AG20443 (cell line): ENCODE data around the gene LST1.
A peak's percentile ranks its signal among the peaks of the same experiment; 100 is the strongest.

ENCODE experiments used
- DNase-seq: peaks from one replicate; pipeline ENCODE4 v3.0.0; 2012; ENCODE audit warnings: low spot score, mixed read lengths

The LST1 gene

DNA sequence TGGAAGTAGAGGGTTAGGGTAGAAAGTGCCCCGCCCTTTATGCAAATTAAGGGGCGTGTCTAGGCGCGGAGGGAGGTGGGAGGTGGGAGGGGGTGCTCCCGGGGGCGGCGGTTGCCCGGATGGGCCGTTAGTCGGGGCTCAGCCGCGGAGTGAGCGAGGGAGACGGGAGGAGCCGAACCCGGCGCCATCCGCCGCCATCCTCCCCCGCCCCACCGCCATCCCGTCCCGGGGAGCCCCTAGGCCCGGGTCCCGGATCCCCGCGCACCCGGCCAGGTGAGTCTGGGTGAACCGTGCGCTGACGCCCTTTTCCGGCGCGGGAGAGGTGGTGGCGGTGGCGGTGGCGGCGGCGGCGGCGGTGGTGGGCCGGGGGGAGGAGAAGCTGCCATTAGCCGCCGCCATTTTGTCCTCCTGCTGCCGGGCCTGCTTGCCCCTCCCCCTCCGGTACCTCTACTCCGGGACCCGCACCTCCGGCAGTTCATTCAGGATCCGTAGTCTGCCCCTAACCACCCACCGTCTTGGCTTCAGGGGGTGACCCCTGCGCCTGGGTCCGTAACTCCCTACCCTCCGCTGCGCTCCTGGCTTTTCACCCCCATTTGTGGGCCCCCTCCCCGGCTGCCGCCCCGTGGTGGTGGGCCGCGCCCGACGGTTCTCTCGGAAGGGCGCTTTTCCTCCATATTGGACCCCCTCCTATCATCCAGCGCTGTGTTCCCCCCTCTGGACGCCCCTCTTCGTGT is 34.7 kb downstream of the LST1 start, which contains the start of gene PRRC2A:
Gene PRRC2A (plus strand): TSS at position 130 of the 734 bp plus-strand sequence. CDS start 2,075 bp downstream, outside the sequence.
- peak; percentile 97 for DNase-seq

DNA sequence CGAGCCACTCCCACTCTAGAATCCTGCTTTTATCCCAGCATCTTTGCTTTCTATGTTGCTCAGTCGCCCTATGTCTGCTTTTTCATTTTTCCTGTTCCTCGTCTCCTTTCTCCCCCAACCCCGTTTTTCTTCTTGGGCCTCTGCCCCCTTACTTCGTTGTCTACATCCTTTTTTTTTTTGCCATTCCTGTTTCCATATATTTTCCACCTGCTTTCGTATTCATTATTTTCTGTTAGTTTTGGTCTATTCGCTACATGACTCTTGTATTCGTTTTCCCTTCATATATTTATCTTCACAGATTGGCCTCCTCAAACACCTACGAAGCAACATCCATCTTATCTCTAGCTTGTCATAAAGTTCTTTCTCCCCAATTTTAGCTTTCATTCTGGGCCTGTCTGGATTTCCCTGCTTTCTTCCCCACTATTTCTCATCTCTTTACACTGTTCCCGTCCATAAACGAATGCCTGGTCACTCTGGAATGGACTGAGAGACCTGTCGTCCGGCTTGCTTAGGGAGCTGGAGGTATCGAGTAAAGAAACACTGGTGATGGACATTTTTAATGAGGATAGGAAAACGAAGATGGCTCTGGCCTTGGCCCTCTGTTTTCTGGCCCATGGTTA is 35.4 kb downstream of the LST1 start:
- no peak for DNase-seq

DNA sequence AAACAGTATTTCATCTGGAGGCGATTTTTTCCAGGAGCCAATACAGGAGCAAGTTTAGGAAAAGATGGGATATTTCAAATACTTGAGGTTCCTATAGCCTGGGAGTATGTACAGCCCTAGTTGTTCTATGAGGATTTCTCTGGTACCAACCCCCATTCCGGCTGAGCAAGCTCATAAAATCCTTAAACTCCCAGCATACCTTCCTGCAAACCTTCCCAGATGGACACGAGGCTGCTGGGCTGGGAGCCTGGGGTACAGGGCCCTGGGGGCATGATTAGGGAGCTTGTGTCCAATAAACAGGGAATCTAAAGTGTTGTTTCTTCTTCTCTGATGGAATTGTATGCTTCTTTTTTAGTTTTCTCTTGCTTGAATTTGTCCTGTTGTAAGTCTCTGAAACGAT is 35.9 kb downstream of the LST1 start:
- DNase-seq, result no peak

DNA sequence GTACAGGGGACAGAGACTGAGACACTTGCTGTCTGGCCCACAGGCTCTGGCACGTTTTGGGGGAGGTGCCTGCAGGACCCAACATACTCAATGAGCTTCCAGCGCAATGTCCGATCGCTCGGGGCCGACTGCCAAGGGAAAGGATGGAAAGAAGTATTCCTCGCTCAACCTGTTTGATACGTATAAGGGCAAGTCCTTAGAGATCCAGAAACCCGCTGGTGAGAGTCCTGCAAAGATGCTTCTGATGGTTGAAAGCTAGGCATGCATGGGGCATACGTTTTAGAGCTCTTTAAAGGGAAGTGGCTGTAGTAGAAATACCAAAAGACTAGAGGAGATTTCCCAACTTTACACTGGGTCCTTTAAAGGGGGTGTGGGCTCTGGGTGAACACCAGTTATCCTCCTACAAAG is 36.6 kb downstream of the LST1 start:
- DNase-seq, result no peak

DNA sequence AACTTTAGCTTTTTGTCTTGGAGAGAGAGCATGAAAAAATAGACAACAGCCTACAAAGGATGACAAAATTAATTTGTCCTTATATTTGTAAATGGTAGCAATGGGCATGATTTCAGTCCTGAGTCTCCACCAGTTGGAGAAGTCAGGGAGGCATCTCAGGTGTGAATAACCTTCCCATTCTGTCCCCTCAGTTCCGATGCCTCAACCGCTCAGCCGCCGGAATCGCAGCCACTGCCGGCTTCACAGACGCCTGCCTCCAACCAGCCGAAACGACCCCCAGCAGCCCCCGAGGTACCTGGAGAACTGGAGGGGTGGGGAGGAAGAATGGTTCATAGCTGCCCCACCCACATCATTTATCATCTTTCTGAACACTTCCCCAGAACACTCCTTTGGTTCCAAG is 38.0 kb downstream of the LST1 start:
- no peak for DNase-seq

DNA sequence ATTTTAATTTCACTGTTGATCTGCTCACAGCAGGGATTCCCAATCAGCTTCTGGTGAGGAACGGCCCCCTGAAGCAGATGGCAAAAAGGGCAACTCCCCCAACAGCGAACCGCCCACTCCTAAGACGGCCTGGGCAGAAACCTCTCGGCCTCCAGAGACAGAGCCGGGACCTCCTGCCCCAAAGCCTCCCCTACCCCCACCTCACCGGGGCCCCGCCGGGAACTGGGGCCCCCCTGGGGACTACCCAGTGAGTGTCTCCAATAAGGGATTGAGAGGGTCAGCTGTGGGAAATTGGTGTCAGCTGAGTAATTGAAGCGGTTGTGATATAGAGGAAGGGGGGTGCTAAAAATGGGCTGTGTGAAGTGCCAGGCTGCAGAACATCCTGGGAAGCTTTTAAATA is 40.9 kb downstream of the LST1 start:
- DNase-seq, result no peak

DNA sequence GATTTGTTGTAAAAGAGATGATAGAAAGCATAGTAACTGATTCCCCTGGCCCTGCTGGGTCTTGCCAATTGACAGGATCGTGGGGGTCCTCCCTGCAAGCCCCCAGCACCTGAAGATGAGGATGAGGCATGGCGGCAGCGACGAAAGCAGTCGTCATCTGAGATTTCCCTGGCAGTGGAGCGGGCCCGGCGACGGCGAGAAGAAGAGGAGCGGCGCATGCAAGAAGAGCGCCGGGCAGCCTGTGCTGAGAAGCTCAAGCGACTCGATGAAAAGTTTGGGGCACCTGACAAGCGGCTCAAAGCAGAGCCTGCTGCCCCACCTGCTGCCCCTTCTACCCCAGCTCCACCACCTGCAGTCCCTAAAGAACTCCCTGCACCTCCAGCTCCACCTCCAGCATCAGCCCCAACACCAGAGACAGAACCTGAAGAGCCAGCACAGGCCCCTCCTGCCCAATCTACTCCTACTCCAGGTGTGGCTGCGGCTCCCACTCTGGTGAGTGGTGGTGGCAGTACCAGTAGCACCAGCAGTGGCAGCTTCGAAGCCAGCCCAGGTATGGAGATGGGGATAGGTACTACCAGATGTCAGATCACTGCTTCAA is 41.7 kb downstream of the LST1 start:
- DNase-seq, result no peak

DNA sequence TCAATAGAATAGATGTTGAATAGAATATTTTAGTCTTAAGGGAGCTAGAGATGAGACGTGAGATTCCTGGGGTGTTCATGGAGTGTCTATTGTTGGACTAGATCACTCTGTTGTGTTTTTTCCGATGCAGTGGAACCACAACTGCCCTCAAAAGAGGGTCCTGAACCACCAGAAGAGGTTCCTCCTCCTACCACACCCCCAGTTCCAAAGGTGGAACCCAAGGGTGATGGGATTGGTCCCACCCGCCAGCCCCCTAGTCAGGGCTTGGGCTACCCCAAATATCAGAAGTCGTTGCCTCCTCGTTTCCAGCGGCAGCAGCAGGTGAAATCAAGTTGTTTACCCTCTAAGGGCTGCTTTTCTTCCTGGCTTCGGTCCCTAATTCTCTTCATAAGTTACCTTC is 42.9 kb downstream of the LST1 start:
- no peak for DNase-seq

DNA sequence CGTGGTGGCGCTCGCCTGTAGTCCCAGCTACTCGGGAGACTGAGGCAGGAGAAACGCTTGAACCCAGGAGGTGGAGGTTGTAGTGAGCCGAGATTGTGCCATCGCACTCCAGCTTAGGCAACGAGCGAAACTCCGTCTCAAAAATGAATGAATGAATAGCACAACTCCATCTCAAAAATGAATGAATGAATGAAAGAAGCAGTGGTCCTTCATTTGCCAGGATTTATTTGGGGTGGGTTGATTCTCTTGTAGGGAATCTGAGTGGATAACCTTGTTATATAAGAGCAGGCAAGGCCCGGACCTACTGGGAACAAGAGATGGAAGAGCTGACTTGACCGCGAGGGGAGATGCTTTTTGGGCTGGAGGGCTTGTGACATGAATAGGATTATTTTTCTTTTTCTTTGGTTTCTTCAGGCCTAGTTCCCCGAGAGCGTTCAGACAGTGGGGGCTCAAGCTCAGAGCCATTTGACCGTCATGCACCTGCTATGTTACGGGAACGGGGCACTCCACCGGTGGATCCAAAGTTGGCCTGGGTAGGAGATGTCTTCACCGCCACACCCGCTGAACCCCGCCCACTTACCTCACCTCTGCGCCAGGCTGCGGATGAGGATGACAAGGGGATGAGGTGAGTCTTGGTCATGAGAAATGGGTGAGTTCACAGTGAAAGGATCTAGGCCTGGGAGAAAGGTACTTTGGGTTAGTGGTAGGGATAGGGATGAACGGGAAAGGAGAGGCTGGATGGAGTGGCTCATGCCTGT is 44.3 kb downstream of the LST1 start:
- no peak for DNase-seq

DNA sequence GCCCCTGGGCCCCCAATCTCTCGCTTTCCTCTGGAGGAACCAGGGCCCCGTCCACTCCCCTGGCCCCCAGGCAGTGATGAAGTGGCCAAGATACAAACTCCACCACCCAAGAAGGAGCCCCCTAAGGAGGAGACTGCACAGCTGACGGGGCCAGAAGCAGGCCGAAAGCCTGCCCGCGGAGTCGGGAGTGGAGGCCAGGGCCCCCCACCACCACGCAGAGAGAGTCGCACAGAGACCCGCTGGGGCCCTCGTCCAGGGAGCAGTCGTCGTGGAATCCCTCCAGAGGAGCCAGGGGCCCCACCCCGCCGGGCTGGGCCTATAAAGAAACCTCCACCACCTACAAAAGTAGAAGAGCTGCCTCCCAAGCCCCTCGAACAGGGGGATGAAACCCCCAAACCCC is 45.1 kb downstream of the LST1 start:
- no peak for DNase-seq

DNA sequence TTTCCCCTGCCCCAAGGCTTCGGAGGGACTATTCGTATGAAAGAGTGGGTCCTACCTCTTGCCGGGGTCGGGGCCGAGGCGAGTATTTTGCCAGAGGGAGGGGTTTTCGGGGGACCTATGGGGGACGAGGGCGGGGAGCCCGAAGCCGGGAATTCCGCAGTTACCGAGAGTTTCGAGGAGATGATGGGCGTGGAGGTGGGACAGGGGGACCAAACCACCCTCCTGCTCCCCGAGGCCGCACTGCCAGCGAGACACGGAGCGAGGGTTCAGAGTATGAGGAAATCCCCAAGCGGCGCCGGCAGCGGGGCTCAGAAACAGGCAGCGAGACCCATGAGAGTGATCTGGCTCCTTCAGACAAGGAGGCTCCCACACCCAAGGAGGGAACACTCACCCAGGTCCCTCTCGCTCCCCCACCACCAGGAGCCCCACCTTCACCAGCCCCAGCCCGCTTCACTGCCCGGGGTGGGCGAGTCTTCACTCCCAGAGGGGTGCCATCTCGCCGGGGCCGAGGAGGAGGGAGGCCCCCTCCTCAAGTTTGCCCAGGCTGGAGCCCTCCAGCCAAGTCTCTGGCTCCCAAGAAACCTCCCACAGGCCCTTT is 45.7 kb downstream of the LST1 start:
- DNase-seq, result no peak

DNA sequence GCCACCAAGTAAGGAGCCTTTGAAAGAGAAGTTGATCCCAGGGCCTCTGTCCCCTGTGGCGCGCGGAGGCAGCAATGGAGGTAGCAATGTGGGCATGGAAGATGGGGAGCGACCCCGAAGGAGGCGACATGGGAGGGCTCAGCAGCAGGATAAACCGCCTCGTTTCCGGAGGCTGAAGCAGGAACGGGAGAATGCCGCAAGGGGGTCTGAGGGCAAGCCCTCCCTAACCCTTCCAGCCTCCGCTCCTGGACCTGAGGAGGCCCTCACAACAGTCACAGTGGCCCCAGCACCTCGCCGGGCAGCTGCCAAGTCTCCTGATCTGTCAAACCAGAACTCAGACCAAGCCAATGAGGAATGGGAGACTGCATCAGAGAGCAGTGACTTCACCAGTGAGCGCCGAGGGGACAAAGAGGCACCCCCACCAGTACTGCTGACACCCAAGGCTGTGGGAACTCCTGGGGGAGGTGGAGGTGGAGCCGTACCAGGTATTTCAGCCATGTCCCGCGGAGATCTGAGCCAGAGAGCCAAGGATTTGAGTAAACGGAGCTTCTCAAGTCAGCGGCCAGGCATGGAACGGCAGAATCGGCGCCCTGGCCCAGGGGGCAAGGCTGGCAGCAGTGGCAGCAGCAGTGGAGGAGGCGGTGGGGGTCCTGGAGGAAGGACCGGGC is 46.3 kb downstream of the LST1 start:
- DNase-seq, result no peak

DNA sequence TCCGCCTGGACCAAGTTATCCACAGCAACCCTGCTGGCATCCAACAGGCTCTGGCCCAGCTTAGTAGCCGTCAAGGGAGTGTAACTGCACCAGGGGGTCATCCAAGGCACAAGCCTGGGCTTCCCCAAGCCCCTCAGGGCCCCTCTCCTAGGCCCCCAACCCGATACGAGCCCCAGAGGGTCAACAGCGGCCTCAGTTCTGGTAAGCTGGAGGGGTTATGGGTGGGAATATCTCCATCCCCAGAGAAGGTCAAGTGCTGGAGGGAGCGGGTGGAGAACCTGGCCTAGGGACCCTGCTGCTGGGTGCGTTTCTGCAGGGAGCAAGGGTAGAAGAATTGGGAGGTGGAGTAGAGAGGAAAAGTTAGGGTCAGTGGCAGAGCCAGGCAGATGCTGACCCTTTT is 47.4 kb downstream of the LST1 start:
- DNase-seq, result no peak

DNA sequence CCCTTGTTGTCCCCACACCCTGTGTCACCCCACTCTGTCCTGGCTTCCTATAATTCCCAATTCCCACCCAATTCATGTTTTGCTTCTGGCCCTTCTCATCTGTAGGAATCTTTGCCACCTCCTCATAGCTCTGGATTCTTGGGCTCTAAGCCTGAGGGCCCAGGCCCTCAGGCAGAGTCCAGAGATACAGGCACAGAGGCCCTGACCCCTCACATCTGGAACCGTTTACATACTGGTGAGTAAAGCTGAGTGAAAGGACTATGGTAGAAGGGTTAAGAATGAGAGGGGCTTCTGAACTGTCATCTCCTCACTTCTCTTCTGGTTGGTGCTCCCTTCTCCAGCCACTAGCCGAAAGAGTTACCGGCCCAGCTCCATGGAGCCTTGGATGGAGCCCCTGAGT is 48.1 kb downstream of the LST1 start:
- peak; percentile 27 for DNase-seq

DNA sequence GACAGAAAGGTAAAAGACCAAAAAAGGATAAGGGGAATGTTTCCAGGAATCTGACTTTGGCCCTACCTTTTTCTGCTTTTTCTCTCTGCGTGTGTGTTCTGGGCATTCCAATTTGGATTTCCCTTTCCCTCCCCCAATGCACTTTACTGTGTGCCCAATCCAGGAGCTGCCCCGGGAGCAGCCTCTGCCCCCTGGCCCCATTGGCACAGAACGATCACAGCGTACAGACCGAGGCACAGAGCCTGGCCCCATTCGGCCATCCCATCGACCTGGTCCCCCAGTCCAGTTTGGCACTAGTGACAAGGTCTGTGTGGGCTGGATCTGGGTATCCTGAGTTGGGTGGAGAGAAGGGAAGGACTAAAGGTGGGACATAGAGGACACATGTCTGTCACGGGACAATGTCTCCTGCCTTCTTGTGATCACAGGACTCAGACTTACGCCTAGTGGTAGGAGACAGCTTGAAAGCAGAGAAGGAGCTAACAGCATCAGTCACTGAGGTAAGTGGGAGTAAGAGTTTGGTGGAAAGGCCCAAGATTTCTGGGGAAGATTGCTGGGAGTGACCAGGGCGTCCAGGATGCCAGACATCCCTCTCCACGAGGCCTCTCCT is 49.0 kb downstream of the LST1 start:
- no peak for DNase-seq

DNA sequence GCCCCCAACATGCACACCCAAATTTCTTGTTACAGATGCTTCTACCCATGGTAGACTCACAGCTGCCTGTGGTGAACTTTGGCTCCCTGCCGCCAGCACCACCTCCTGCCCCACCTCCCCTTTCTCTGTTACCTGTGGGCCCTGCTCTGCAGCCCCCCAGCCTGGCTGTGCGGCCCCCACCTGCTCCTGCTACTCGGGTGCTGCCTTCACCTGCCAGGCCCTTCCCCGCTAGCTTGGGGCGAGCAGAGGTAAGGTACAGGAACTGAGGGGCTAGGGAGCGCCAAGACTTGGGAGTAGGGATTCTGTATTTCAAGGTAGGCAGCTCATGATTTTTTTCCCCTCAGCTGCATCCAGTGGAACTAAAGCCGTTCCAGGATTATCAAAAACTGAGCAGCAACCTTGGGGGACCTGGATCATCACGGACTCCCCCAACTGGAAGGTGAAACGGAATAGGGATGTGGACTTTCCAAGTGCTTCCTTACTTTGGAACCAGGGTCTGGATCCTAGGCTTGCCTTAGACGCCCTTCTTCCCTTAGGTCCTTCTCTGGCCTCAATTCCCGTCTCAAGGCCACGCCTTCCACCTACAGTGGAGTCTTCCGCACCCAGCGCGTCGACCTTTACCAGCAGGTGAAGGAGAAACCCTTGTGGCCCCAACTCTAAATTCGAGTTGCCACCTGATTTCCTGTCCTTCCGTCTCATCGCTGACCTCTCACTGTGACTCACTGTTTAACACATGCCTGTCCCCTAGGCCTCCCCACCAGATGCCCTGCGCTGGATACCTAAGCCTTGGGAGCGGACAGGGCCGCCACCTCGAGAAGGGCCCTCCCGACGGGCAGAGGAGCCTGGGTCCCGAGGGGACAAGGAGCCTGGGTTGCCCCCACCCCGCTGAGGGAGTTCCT is 50.9 kb downstream of the LST1 start:
- DNase-seq, result no peak
